OCI-LY1 (cell line): ENCODE results near the gene IL31.

Source experiments
- H2AFZ ChIP-seq: fragments of 200-600 bp; sonication (generic), shearing (Covaris generic); 2 replicates; pipeline ENCODE4 v1.6.0; 2014; ENCODE audit warnings: antibody characterized with exemption, mild to moderate bottlenecking, low read length
- H3F3A ChIP-seq: fragments of 200-600 bp; sonication (generic), shearing (Covaris generic); 2 replicates; pipeline ENCODE4 v1.6.0; 2014; ENCODE audit warnings: mild to moderate bottlenecking, antibody characterized with exemption, low read length, moderate library complexity; ENCODE audit not compliant: insufficient read depth
- H3K27ac ChIP-seq: fragments of 200-600 bp; sonication (generic); 2 replicates; pipeline ENCODE4 v1.5.1; 2014; ENCODE audit warnings: low read length, mixed run types, mild to moderate bottlenecking, low read depth; ENCODE audit not compliant: poor library complexity, severe bottlenecking
- H3K27me3 ChIP-seq: fragments of 200-600 bp; sonication (generic); 2 replicates; pipeline ENCODE4 v1.6.0; 2014; ENCODE audit warnings: antibody characterized with exemption, mild to moderate bottlenecking, low read length, moderate library complexity; ENCODE audit not compliant: insufficient read depth
- H3K36me3 ChIP-seq: fragments of 200-600 bp; sonication (generic); 2 replicates; pipeline ENCODE4 v1.6.1; 2014; ENCODE audit warnings: mild to moderate bottlenecking, antibody characterized with exemption, low read length, moderate library complexity, mixed read lengths; ENCODE audit not compliant: insufficient read depth
- H3K4me1 ChIP-seq: fragments of 200-600 bp; sonication (generic); 2 replicates; pipeline ENCODE4 v1.5.1; 2014; ENCODE audit warnings: mild to moderate bottlenecking, low read length, moderate library complexity; ENCODE audit not compliant: insufficient read depth, severe bottlenecking
- H3K4me2 ChIP-seq: fragments of 200-600 bp; sonication (generic), shearing (Covaris generic); 2 replicates; pipeline ENCODE4 v1.6.1; 2014; ENCODE audit warnings: low read length
- H3K4me3 ChIP-seq: fragments of 200-600 bp; sonication (generic); 2 replicates; pipeline ENCODE4 v1.5.1; 2014; ENCODE audit warnings: low read length, low read depth, mild to moderate bottlenecking, mixed read lengths; ENCODE audit not compliant: poor library complexity, severe bottlenecking
- H3K79me2 ChIP-seq: fragments of 200-600 bp; shearing (Covaris generic); 2 replicates; pipeline ENCODE4 v1.6.1; 2016; ENCODE audit warnings: mixed run types, low read length, mixed read lengths; ENCODE audit not compliant: insufficient read depth
- H3K9ac ChIP-seq: fragments of 200-600 bp; sonication (generic), shearing (Covaris generic); 2 replicates; pipeline ENCODE4 v1.6.1; 2014; ENCODE audit warnings: mild to moderate bottlenecking, low read length, mixed read lengths
- H3K9me2 ChIP-seq: fragments of 200-600 bp; sonication (generic), shearing (Covaris generic); 2 replicates; pipeline ENCODE4 v1.6.1; 2014; ENCODE audit warnings: low read depth, mild to moderate bottlenecking, low read length, mixed read lengths
- H3K9me3 ChIP-seq: fragments of 200-600 bp; shearing (Covaris generic); 2 replicates; pipeline ENCODE4 v1.6.1; 2014; ENCODE audit warnings: low read length, mixed read lengths
- H4K20me1 ChIP-seq: fragments of 200-600 bp; sonication (generic), shearing (Covaris generic); 2 replicates; pipeline ENCODE4 v1.6.0; 2016; ENCODE audit warnings: mild to moderate bottlenecking, low read length; ENCODE audit not compliant: insufficient read depth
- EZH2 ChIP-seq: fragments of 200-600 bp; sonication (generic), shearing (Covaris generic); IDR thresholded peaks from 2 replicates; pipeline ENCODE4 v1.8.0; 2017; ENCODE audit warnings: borderline replicate concordance, mixed run types, mild to moderate bottlenecking, antibody characterized with exemption, low read length, moderate library complexity, mixed read lengths
- TF ChIP-seq, protein P1 (sequence below): fragments of 200-600 bp; sonication (generic), shearing (Covaris generic); IDR thresholded peaks from 2 replicates; pipeline ENCODE4 v1.5.1; 2017; ENCODE audit warnings: mild to moderate bottlenecking, antibody characterized with exemption, low read length, moderate library complexity, mixed read lengths

IL31 gene

DNA sequence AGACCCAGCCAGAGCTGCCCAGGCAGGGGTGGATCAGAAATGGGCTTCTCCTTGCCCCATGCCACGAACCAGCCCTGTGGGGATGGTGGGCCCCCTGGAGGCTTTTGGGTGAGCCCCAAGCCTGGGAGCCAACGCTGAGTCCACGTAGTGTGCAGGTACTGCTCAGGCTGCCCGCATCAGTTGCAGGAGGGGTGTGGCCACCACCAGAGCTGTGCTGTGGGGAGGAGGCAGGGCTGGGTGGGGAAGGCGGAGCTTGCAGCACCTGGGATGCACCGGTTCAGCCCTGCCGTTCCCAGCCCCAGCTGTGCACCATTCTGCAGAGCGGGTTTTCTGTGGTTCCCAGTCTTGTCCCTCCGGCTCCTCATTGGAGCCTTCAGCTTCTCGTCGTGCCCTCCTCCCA lies 36.3 kb downstream of the IL31 start:
- Histone ChIP-seq H3K9ac (no peak overlapping the region), H3K4me1 (peaks cover 6% of the 10 kb centered on the region), H3K27me3 (no peaks in the 10 kb centered on the region), H3K27ac (no peak overlapping the region), H3K9me2 (no peaks in the 10 kb centered on the region), H4K20me1 (no peaks in the 10 kb centered on the region), H3K79me2 (no peaks in the 10 kb centered on the region), H3F3A (no peaks in the 10 kb centered on the region), H2AFZ (no peak overlapping the region), H3K4me3 (no peak overlapping the region), H3K4me2 (peak overlapping the region; percentile 31; the same call in 1 of the 2 replicates), H3K36me3 (peaks cover 20% of the 10 kb centered on the region), H3K9me3 (no peaks in the 10 kb centered on the region)
- TF ChIP-seq, protein P1, sequence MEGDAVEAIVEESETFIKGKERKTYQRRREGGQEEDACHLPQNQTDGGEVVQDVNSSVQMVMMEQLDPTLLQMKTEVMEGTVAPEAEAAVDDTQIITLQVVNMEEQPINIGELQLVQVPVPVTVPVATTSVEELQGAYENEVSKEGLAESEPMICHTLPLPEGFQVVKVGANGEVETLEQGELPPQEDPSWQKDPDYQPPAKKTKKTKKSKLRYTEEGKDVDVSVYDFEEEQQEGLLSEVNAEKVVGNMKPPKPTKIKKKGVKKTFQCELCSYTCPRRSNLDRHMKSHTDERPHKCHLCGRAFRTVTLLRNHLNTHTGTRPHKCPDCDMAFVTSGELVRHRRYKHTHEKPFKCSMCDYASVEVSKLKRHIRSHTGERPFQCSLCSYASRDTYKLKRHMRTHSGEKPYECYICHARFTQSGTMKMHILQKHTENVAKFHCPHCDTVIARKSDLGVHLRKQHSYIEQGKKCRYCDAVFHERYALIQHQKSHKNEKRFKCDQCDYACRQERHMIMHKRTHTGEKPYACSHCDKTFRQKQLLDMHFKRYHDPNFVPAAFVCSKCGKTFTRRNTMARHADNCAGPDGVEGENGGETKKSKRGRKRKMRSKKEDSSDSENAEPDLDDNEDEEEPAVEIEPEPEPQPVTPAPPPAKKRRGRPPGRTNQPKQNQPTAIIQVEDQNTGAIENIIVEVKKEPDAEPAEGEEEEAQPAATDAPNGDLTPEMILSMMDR = no peak
- no peak for TF ChIP-seq EZH2

DNA sequence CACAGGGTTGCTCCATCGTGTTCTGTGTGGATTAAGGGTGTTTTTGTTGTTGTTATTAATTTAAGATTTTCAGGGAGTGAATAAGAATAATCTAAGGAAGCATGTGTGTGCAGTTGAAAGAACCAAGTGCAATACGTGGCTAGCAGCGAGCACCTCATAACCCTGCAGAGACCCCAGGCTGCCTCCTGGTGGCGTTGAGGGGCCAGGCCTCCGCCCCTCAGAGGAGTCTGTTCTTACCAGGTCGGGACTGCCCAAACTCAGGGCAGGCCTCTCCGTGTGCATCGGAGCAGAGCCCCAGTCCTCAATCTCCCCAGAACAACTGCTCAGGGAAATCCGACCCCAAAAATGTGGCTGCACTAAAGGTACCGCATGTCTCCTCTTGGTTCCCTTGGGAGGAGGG lies 36.8 kb downstream of the IL31 start:
- H3F3A ChIP-seq = no peaks in the 10 kb centered on the region
- H3K4me2 ChIP-seq = peak overlapping the region; percentile 31; the same call in 1 of the 2 replicates
- H3K9me2 ChIP-seq = no peaks in the 10 kb centered on the region
- H3K36me3 ChIP-seq = peaks cover 18% of the 10 kb centered on the region
- no peak overlapping the region for H3K9ac ChIP-seq
- peaks cover 6% of the 10 kb centered on the region for H3K4me1 ChIP-seq
- TF ChIP-seq, protein P1 = peak; percentile 74
- no peak for TF ChIP-seq EZH2
- H3K27me3 ChIP-seq = no peaks in the 10 kb centered on the region
- H4K20me1 ChIP-seq = no peaks in the 10 kb centered on the region
- no peak overlapping the region for H3K4me3 ChIP-seq
- H3K79me2 ChIP-seq = no peaks in the 10 kb centered on the region
- no peak overlapping the region for H2AFZ ChIP-seq
- no peaks in the 10 kb centered on the region for H3K9me3 ChIP-seq
- H3K27ac ChIP-seq = no peak overlapping the region

DNA sequence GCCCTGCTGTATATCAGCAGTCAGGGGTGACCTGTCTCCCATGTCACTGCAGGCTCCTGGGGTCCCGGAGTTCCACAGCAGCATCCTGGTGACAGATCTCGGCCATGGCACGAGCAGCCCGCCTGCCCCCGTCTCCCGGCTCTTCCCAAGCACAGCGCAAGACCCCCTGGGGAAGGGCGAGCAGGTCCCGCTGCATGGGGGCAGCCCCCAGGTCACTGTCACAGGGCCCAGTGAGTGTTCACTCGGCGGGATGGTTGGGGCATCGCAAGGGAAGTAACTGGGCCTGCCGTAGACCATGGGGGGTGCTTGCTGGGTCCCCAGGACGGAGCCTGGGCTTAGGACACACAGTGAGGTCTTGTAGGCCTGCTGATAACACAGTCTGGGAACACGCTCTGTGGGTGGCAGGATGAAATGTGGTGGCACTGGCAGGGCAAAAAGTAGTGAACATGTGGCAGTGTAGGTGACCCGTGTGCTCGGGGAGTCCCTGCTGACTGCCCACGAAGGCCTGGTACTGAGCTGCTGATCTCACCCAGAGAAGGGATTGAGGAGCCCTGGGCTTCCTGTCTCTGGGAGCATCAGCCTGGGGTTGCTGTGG lies 38.5 kb downstream of the IL31 start:
- Histone ChIP-seq H3K79me2 (no peaks in the 10 kb centered on the region), H3K27me3 (no peaks in the 10 kb centered on the region), H3F3A (no peaks in the 10 kb centered on the region), H3K9ac (no peak overlapping the region), H3K27ac (no peak overlapping the region), H3K4me2 (no peak overlapping the region), H3K36me3 (peaks cover 13% of the 10 kb centered on the region; the same call in 1 of the 2 replicates), H3K9me2 (no peaks in the 10 kb centered on the region), H3K4me3 (no peak overlapping the region), H3K9me3 (no peaks in the 10 kb centered on the region), H2AFZ (no peak overlapping the region), H4K20me1 (no peaks in the 10 kb centered on the region), H3K4me1 (peaks cover 6% of the 10 kb centered on the region)
- no peak for TF ChIP-seq EZH2
- TF ChIP-seq, protein P1 = no peak
